Activated CD8-positive, alpha-beta T cell treated with anti-CD3 and anti-CD28 coated beads for 36 hours (primary cell): ENCODE results near the gene CHST11. TPM values are rescaled to one million over a fixed set of nuclear protein-coding genes. Genes with fewer than 3 reads are reported as not detected.
"Not testable (repeated sequence)": the region's sequence is repeated elsewhere in the genome, so short reads cannot be mapped to it uniquely, and the experiment has no call there.

Experiments
- ATAC-seq: fragments of 200-7000 bp; cut with Tn5 transposase; one replicate; pipeline ENCODE4 v1.10.0; 2021; ENCODE audit warnings: mild to moderate bottlenecking, moderate library complexity
- CTCF ChIA-PET: fragments of 350-600 bp; sonication (Branson Sonifier 250); formaldehyde crosslinking; loops from one replicate; lab custom pipeline; 2021; ENCODE audit warnings: antibody characterized with exemption; lab: Charles Lee
- POLR2A ChIA-PET: fragments of 350-600 bp; sonication (Branson Sonifier 250); formaldehyde crosslinking; loops from one replicate; lab custom pipeline; 2021; ENCODE audit warnings: antibody characterized with exemption; lab: Charles Lee
- DNase-seq: peaks from one replicate; pipeline ENCODE4 v3.0.0-alpha.2; 2020
- H3K27ac Mint-ChIP-seq: one replicate; pipeline ENCODE4 v1.8.0; 2021; ENCODE audit warnings: mild to moderate bottlenecking, mixed read lengths
- H3K27me3 Mint-ChIP-seq: one replicate; pipeline ENCODE4 v1.8.0; 2021; ENCODE audit warnings: mixed read lengths
- H3K36me3 Mint-ChIP-seq: one replicate; pipeline ENCODE4 v1.8.0; 2021; ENCODE audit warnings: low read depth, mixed read lengths
- H3K4me1 Mint-ChIP-seq: one replicate; pipeline ENCODE4 v1.8.0; 2021; ENCODE audit warnings: low read depth, mixed read lengths
- H3K4me3 Mint-ChIP-seq: one replicate; pipeline ENCODE4 v1.8.0; 2021; ENCODE audit warnings: mild to moderate bottlenecking, moderate library complexity, mixed read lengths
- H3K9me3 Mint-ChIP-seq: one replicate; pipeline ENCODE4 v1.8.0; 2021; ENCODE audit warnings: mixed read lengths
- CTCF ChIP-seq: fragments of 200-600 bp; IDR thresholded peaks from one replicate; pipeline ENCODE4 v1.8.0; 2022; ENCODE audit warnings: antibody characterized with exemption, mild to moderate bottlenecking
- intact Hi-C: fragments of 100-400 bp; cut with micrococcal nuclease; formaldehyde crosslinking; loops from one replicate; pipeline ENCODE4 v1.10.0; 2022
- total RNA-seq, 2 experiments: library from RNA; stranded (reverse); gene quantifications; one replicate each; pipeline ENCODE4 v1.2.3, GENCODE V29; 2021

CHST11 gene
- total RNA-seq, 2 experiments from 2014 or later, result 30.9 to 33.9 TPM

GRCh38 chr12:104609445-104609844 is 152.7 kb downstream of the CHST11 start:
- CTCF ChIA-PET, result interaction anchor here (1.4 kb wide), 1 partner anchor 181 kb away, joined by 3 read pairs; no protein-coding TSS in a partner anchor
- Mint-ChIP-seq H3K36me3 (peaks cover 4% of the 10 kb centered on the region), H3K4me1 (peaks cover 20% of the 10 kb centered on the region), H3K9me3 (no peaks in the 10 kb centered on the region), H3K27me3 (no peaks in the 10 kb centered on the region), H3K4me3 (no peak overlapping the region), H3K27ac (no peak overlapping the region)
- no peak for ATAC-seq
- TF ChIP-seq CTCF, result no peak
- intact Hi-C loops, result no loop called here
- no peak for DNase-seq
- POLR2A ChIA-PET, result interaction anchor here (0.6 to 1.1 kb wide), 3 partner anchors 8 to 81 kb away, joined by 3 to 4 read pairs (median 3); no protein-coding TSS in a partner anchor

GRCh38 chr12:104610513-104611235 is 153.9 kb downstream of the CHST11 start:
- ChIA-PET POLR2A (interaction anchor here (1.1 kb wide), 1 partner anchor 9 kb away, joined by 3 read pairs; no protein-coding TSS in a partner anchor), CTCF (interaction anchor here (1.3 to 1.9 kb wide), 3 partner anchors 10 to 180 kb away, joined by 3 to 4 read pairs (median 4); no protein-coding TSS in a partner anchor)
- intact Hi-C loops, result no loop called here
- TF ChIP-seq CTCF, result no peak
- H3K4me3 Mint-ChIP-seq, result no peak overlapping the region
- DNase-seq, result no peak
- no peaks in the 10 kb centered on the region for H3K9me3 Mint-ChIP-seq
- peaks cover 4% of the 10 kb centered on the region for H3K36me3 Mint-ChIP-seq
- no peak overlapping the region for H3K27ac Mint-ChIP-seq
- no peaks in the 10 kb centered on the region for H3K27me3 Mint-ChIP-seq
- ATAC-seq, result no peak
- H3K4me1 Mint-ChIP-seq, result peaks cover 15% of the 10 kb centered on the region

GRCh38 chr12:104611671-104612070 is 154.9 kb downstream of the CHST11 start:
- Mint-ChIP-seq H3K27me3 (no peaks in the 10 kb centered on the region), H3K9me3 (no peaks in the 10 kb centered on the region), H3K27ac (no peak overlapping the region), H3K4me1 (peaks cover 13% of the 10 kb centered on the region), H3K36me3 (peaks cover 4% of the 10 kb centered on the region), H3K4me3 (no peak overlapping the region)
- DNase-seq (no peak), ATAC-seq (no peak)
- POLR2A ChIA-PET, result no interaction called here
- intact Hi-C loops, result no loop called here
- CTCF ChIA-PET, result interaction anchor here (1.3 to 1.9 kb wide), 2 partner anchors 9 to 11 kb away, joined by 4 read pairs; no protein-coding TSS in a partner anchor
- no peak for TF ChIP-seq CTCF

GRCh38 chr12:104613372-104613771 is 156.6 kb downstream of the CHST11 start:
- H3K36me3 Mint-ChIP-seq, DNase-seq, CTCF ChIA-PET, H3K27me3 Mint-ChIP-seq, H3K9me3 Mint-ChIP-seq, H3K4me3 Mint-ChIP-seq, ATAC-seq, POLR2A ChIA-PET, intact Hi-C loops: not testable (repeated sequence)
- Mint-ChIP-seq H3K4me1 (peaks cover 13% of the 10 kb centered on the region), H3K27ac (peak overlapping the region; percentile 34)

GRCh38 chr12:104615048-104615561 is 158.4 kb downstream of the CHST11 start:
- ChIA-PET POLR2A (interaction anchor here (1.3 kb wide), 1 partner anchor 10 kb away, joined by 3 read pairs; no protein-coding TSS in a partner anchor), CTCF (interaction anchor here (1.8 kb wide), 1 partner anchor 233 kb away, joined by 5 read pairs; no protein-coding TSS in a partner anchor)
- intact Hi-C loops, result no loop called here
- TF ChIP-seq CTCF, result no peak
- DNase-seq, result no peak
- H3K27me3 Mint-ChIP-seq, result no peaks in the 10 kb centered on the region
- H3K27ac Mint-ChIP-seq, result no peak overlapping the region
- H3K36me3 Mint-ChIP-seq, result peaks cover 6% of the 10 kb centered on the region
- H3K9me3 Mint-ChIP-seq, result no peaks in the 10 kb centered on the region
- peaks cover 15% of the 10 kb centered on the region for H3K4me1 Mint-ChIP-seq
- no peak for ATAC-seq
- no peak overlapping the region for H3K4me3 Mint-ChIP-seq
